GM19193 (cell line): Measurements from ENCODE around the gene ZNF644.

ENCODE experiments used
- POLR2A ChIP-seq: IDR thresholded peaks from 4 replicates; pipeline ENCODE4 v1.6.1; 2011; ENCODE audit not compliant: insufficient read depth, insufficient read length; ENCODE audit errors: extremely low read depth

The ZNF644 gene

GRCh38 chr1:91021686-91022517, at the start of gene ZNF644:
Gene ZNF644 (minus strand): TSS chr1:91022035. CDS start chr1:90982353, 39,682 bp downstream.
- peak; percentile 80 for TF ChIP-seq POLR2A

- TF ChIP-seq POLR2A = no peak
These were observed 48.5 kb upstream of the ZNF644 start for GRCh38 chr1:91070298-91070697.

- TF ChIP-seq POLR2A = no peak
These were observed 44.7 kb upstream of the ZNF644 start for GRCh38 chr1:91066538-91066937.

- TF ChIP-seq POLR2A = no peak
These were observed 43.5 kb upstream of the ZNF644 start for GRCh38 chr1:91065337-91065736.

GRCh38 chr1:91059157-91059556, 37.3 kb upstream of the ZNF644 start:
- no peak for TF ChIP-seq POLR2A

- no peak for TF ChIP-seq POLR2A
These were observed 35.9 kb upstream of the ZNF644 start for GRCh38 chr1:91057784-91058183.

GRCh38 chr1:91054780-91055481, 33.1 kb upstream of the ZNF644 start:
- TF ChIP-seq POLR2A = no peak

- TF ChIP-seq POLR2A = no peak
These were observed 31.8 kb upstream of the ZNF644 start for GRCh38 chr1:91053630-91054029.

GRCh38 chr1:91046766-91047165, 24.9 kb upstream of the ZNF644 start:
- TF ChIP-seq POLR2A = no peak

GRCh38 chr1:91045284-91045683, 23.4 kb upstream of the ZNF644 start:
- no peak for TF ChIP-seq POLR2A

- TF ChIP-seq POLR2A = no peak
These were observed 16.7 kb upstream of the ZNF644 start for GRCh38 chr1:91038582-91038981.

GRCh38 chr1:91036894-91037829, 15.3 kb upstream of the ZNF644 start:
- no peak for TF ChIP-seq POLR2A

GRCh38 chr1:91032349-91032748, 10.5 kb upstream of the ZNF644 start:
- TF ChIP-seq POLR2A = no peak

- no peak for TF ChIP-seq POLR2A
These were observed 9.2 kb upstream of the ZNF644 start for GRCh38 chr1:91031081-91031480.

GRCh38 chr1:91026777-91027176, 4.9 kb upstream of the ZNF644 start:
- no peak for TF ChIP-seq POLR2A
